CD14-positive monocyte (primary cell): Measurements from ENCODE around the gene VPS52. TPM values are rescaled to one million over a fixed set of nuclear protein-coding genes. Genes with fewer than 3 reads are reported as not detected.

Source experiments
- DNase-seq, 3 donors: peaks; one replicate each; pipeline ENCODE4 v3.0.0-alpha.2; 2011 to 2022
- H2AFZ ChIP-seq: 2 replicates; pipeline ENCODE4 v1.6.0; 2012; ENCODE audit warnings: mild to moderate bottlenecking, low read depth, low read length, inconsistent platforms; ENCODE audit not compliant: insufficient read depth, poor library complexity, severe bottlenecking
- H3K27ac ChIP-seq, 2 donors: 1 replicate in 1 of 2; 2 replicates in 1 of 2; pipeline ENCODE4 v1.5.1; 2012 to 2013; ENCODE audit warnings: low read length in 2 of 2, control low read depth in 1 of 2, inconsistent platforms in 1 of 2, low read depth in 1 of 2, mild to moderate bottlenecking in 1 of 2
- H3K27me3 ChIP-seq, 2 donors: one replicate each; pipeline versions ENCODE4 v1.6.0 to v1.6.1; 2011 to 2013; ENCODE audit warnings: low read length in 2 of 2; ENCODE audit not compliant: control insufficient read depth in 2 of 2, insufficient read depth in 2 of 2
- H3K36me3 ChIP-seq, 2 donors: replicated peaks in 1 of 2; 1 replicate in 1 of 2; 2 replicates in 1 of 2; pipeline versions ENCODE4 v1.5.1 to v1.6.1; 2012 to 2013; ENCODE audit warnings: low read length in 2 of 2, control low read depth in 1 of 2, inconsistent platforms in 1 of 2, mild to moderate bottlenecking in 1 of 2; ENCODE audit not compliant: insufficient read depth in 2 of 2, control insufficient read depth in 1 of 2
- H3K4me1 ChIP-seq, 2 donors: 1 replicate in 1 of 2; 2 replicates in 1 of 2; pipeline versions ENCODE4 v1.5.1 to v1.6.1; 2012 to 2013; ENCODE audit warnings: low read length in 2 of 2, control low read depth in 1 of 2, inconsistent platforms in 1 of 2, mild to moderate bottlenecking in 1 of 2, moderate library complexity in 1 of 2; ENCODE audit not compliant: insufficient read depth in 2 of 2, control insufficient read depth in 1 of 2
- H3K4me2 ChIP-seq: replicated peaks from 2 replicates; pipeline ENCODE3; 2012; ENCODE audit warnings: low read length, moderate library complexity, mild to moderate bottlenecking; ENCODE audit not compliant: poor library complexity, severe bottlenecking; ENCODE audit errors: extremely low read depth
- H3K4me3 ChIP-seq, 3 experiments: fragments of 200-600 bp in 1 of 3; sonication (generic) in 1 of 3; replicated peaks in 1 of 3; 1 replicate in 2 of 3; 2 replicates in 1 of 3; pipeline ENCODE4 v1.5.1; 2011 to 2013; ENCODE audit warnings: low read length in 3 of 3, mild to moderate bottlenecking in 3 of 3, control low read depth in 2 of 3, low read depth in 2 of 3, inconsistent platforms in 1 of 3, moderate library complexity in 1 of 3
- H3K79me2 ChIP-seq: 2 replicates; pipeline ENCODE4 v1.6.0; 2012; ENCODE audit warnings: mild to moderate bottlenecking, control low read depth, inconsistent platforms, low read length, moderate library complexity; ENCODE audit not compliant: insufficient read depth
- H3K9ac ChIP-seq: 2 replicates; pipeline ENCODE4 v1.6.0; 2017; ENCODE audit warnings: low read length, mild to moderate bottlenecking; ENCODE audit not compliant: insufficient read depth, poor library complexity, severe bottlenecking
- H3K9me3 ChIP-seq, 2 donors: replicated peaks in 1 of 2; 1 replicate in 1 of 2; 2 replicates in 1 of 2; pipeline versions ENCODE4 v1.5.1 to v1.6.1; 2012 to 2013; ENCODE audit warnings: low read length in 2 of 2, control low read depth in 1 of 2; ENCODE audit not compliant: control insufficient read depth in 1 of 2, insufficient read depth in 1 of 2
- H4K20me1 ChIP-seq: 2 replicates; pipeline ENCODE4 v1.6.0; 2012; ENCODE audit warnings: mild to moderate bottlenecking, low read length, control low read depth, moderate library complexity; ENCODE audit not compliant: insufficient read depth
- H3K27ac Mint-ChIP-seq, 7 donors: one replicate each; pipeline ENCODE4 v1.8.0; 2020; ENCODE audit warnings: mild to moderate bottlenecking in 7 of 7, mixed read lengths in 7 of 7, moderate library complexity in 6 of 7, inconsistent platforms in 2 of 7
- H3K27me3 Mint-ChIP-seq, 3 donors: one replicate each; pipeline ENCODE4 v1.8.0; 2021 to 2022; ENCODE audit warnings: low read depth in 3 of 3, mild to moderate bottlenecking in 3 of 3, mixed read lengths in 3 of 3, moderate library complexity in 3 of 3, inconsistent platforms in 1 of 3
- H3K36me3 Mint-ChIP-seq, 2 donors: one replicate each; pipeline ENCODE4 v1.8.0; 2020; ENCODE audit warnings: mixed read lengths in 2 of 2, inconsistent platforms in 1 of 2, mild to moderate bottlenecking in 1 of 2
- H3K4me1 Mint-ChIP-seq: one replicate; pipeline ENCODE4 v1.8.0; 2020; ENCODE audit warnings: mild to moderate bottlenecking, mixed read lengths
- H3K4me3 Mint-ChIP-seq, 2 donors: one replicate each; pipeline ENCODE4 v1.8.0; 2020; ENCODE audit warnings: mild to moderate bottlenecking in 2 of 2, mixed read lengths in 2 of 2, moderate library complexity in 1 of 2
- H3K9me3 Mint-ChIP-seq, 7 donors: one replicate each; pipeline ENCODE4 v1.8.0; 2020 to 2022; ENCODE audit warnings: mixed read lengths in 7 of 7, mild to moderate bottlenecking in 6 of 7, moderate library complexity in 6 of 7, inconsistent platforms in 2 of 7
- WGBS: methylation state at CpG from one replicate; pipeline ENCODE4 v1.1.5; 2013; ENCODE audit warnings: missing lambda C conversion rate; ENCODE audit not compliant: insufficient coverage; 5-methylcytosine and 5-hydroxymethylcytosine counted together
- intact Hi-C, 2 donors: fragments of 100-400 bp; cut with micrococcal nuclease; formaldehyde crosslinking; loops; one replicate each; pipeline versions ENCODE4 v1.15.0 to v1.15.1; 2023
- polyA plus RNA-seq, 3 donors: library from polyadenylated mRNA; depleted of rRNA in 1 of 3; unstranded in 2 of 3; stranded (reverse) in 1 of 3; fragments of 300-500 nt in 2 of 3; fragments of >200 nt in 1 of 3; fragmentation: Illumina TruSeq in 2 of 3; gene quantifications; 1 replicate in 2 of 3; 2 replicates in 1 of 3; pipeline ENCODE4 v1.2.3, GENCODE V29; 2012 to 2021
- TF ChIP-seq, protein P1 (sequence below): fragments of 200-600 bp; IDR thresholded peaks from one replicate; pipeline ENCODE4 v1.8.0; 2022; ENCODE audit warnings: antibody characterized with exemption, mild to moderate bottlenecking

Gene VPS52
- polyA plus RNA-seq, 3 donors, result 11.0 to 150 (median 14.5) TPM

DNA sequence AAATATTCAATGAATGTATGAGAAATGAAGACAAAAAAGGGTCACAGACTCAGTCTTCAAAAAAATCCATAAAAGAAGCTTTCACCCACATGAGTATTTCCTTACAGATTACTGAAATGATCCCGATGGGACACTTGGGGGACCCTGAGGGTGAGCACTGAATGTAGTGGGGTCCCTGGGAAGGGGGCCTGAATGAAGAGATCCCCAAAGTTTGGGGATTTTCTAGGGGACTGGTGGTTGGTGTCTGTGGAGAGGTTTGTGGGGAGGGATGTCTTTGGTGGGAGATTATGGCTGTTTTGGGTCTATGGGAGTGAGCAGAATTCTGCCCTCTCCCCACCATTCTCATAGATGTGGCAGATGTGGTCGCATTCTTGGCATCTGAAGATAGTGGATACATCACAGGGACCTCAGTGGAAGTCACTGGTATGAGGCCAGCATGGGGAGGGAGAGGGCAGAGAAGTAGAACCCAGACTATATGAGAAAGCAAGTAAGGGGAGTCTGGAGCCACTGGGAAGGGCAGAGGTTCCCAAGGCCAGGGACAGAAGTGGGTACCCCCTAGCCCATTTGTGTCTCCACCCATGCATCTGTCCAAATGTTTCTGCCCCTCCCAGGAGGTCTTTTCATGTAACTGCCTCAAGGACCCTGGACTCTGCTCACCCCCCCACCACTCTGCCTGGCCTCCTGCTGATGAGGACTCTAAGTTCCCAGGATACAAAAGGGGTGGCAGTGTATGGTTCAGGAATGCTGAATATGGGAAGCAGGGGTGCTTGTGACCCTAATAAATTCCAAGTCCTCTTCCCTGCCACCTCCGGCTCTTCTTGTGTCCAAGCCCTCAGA is 65.4 kb downstream of the VPS52 start:
- no peaks in the 10 kb centered on the region for H3K9me3 ChIP-seq
- Mint-ChIP-seq H3K4me1 (peaks cover 46% of the 10 kb centered on the region), H3K9me3 (peaks cover 0 to 3% (median 0%) of the 10 kb centered on the region in 7 donors), H3K36me3 (peaks cover 33 to 39% of the 10 kb centered on the region in 2 donors), H3K27ac (peak overlapping the region in 4 of 7 donors; percentile 2 to 58 (median 18)), H3K4me3 (no peak overlapping the region), H3K27me3 (peaks cover 0 to 13% (median 12%) of the 10 kb centered on the region in 3 donors)
- H3K4me3 ChIP-seq, result no peak overlapping the region
- peaks cover 20% of the 10 kb centered on the region for H3K79me2 ChIP-seq
- H3K9ac ChIP-seq, result no peak overlapping the region
- H3K27ac ChIP-seq, result no peak overlapping the region
- H4K20me1 ChIP-seq, result peaks cover 13% of the 10 kb centered on the region
- H3K4me1 ChIP-seq, result peaks cover 35 to 52% of the 10 kb centered on the region in 2 donors
- WGBS, result no CpG with 5 or more reads among the region's 3 CpGs
- H3K27me3 ChIP-seq, result no peaks in the 10 kb centered on the region
- H3K4me2 ChIP-seq, result no peak overlapping the region
- H3K36me3 ChIP-seq, result peaks cover 30 to 38% of the 10 kb centered on the region in 2 donors
- TF ChIP-seq, protein P1, sequence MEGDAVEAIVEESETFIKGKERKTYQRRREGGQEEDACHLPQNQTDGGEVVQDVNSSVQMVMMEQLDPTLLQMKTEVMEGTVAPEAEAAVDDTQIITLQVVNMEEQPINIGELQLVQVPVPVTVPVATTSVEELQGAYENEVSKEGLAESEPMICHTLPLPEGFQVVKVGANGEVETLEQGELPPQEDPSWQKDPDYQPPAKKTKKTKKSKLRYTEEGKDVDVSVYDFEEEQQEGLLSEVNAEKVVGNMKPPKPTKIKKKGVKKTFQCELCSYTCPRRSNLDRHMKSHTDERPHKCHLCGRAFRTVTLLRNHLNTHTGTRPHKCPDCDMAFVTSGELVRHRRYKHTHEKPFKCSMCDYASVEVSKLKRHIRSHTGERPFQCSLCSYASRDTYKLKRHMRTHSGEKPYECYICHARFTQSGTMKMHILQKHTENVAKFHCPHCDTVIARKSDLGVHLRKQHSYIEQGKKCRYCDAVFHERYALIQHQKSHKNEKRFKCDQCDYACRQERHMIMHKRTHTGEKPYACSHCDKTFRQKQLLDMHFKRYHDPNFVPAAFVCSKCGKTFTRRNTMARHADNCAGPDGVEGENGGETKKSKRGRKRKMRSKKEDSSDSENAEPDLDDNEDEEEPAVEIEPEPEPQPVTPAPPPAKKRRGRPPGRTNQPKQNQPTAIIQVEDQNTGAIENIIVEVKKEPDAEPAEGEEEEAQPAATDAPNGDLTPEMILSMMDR, result no peak
- DNase-seq, result no peak
- intact Hi-C loops, result loop anchor here in 1 of 2 donors (10.0 kb wide), 1 partner anchor 209 kb away; the partner anchor contains the start of genes CUTA and PHF1
- H2AFZ ChIP-seq, result no peak overlapping the region

DNA sequence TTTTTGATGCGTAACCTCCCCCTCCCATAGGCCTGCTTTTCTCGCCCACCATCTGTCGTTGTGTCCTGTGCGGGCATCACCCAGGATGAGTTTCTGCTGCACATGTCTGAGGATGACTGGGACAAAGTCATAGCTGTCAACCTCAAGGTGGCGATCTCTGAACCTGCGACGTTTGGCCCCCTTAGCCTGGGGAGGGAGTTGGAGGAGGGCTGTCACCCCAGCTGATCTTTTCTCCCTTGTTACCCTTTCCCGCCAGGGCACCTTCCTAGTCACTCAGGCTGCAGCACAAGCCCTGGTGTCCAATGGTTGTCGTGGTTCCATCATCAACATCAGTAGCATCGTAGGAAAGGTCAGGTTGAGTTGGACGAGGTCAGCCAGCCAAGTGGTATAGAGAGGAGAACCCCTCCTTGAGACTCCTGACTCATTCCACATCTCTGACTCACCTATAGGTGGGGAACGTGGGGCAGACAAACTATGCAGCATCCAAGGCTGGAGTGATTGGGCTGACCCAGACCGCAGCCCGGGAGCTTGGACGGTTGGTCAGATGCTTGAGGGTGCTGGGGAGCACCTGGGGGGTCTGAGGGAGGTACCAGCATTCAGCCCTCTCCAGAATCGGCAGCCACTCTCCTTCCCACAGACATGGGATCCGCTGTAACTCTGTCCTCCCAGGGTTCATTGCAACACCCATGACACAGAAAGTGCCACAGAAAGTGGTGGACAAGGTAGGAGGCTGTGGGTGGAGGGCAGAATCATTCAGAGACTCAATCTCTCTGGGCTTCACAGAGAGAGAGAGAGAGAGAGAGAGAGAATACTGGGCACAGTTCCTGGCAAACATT is 66.3 kb downstream of the VPS52 start:
- intact Hi-C loops, result loop anchor here in 1 of 2 donors (10.0 kb wide), 1 partner anchor 209 kb away; the partner anchor contains the start of genes CUTA and PHF1
- peaks cover 51% of the 10 kb centered on the region for H3K4me1 Mint-ChIP-seq
- no peaks in the 10 kb centered on the region for H3K27me3 ChIP-seq
- H3K9ac ChIP-seq, result peak overlapping the region; percentile 56
- peaks cover 0 to 13% (median 12%) of the 10 kb centered on the region in 3 donors for H3K27me3 Mint-ChIP-seq
- H3K9me3 ChIP-seq, result no peaks in the 10 kb centered on the region
- peaks cover 27 to 31% of the 10 kb centered on the region in 2 donors for H3K36me3 ChIP-seq
- H3K27ac ChIP-seq, result no peak overlapping the region
- peaks cover 29 to 35% of the 10 kb centered on the region in 2 donors for H3K36me3 Mint-ChIP-seq
- peak overlapping the region; percentile 84 for H2AFZ ChIP-seq
- peaks cover 13% of the 10 kb centered on the region for H4K20me1 ChIP-seq
- TF ChIP-seq, protein P1, result no peak
- H3K9me3 Mint-ChIP-seq, result peaks cover 0 to 3% (median 0%) of the 10 kb centered on the region in 7 donors
- peak in 1 of 3 donors; percentile 62 for DNase-seq
- peak overlapping the region; percentile 90 for H3K4me2 ChIP-seq
- no CpG with 5 or more reads among the region's 17 CpGs for WGBS
- peaks cover 27% of the 10 kb centered on the region for H3K79me2 ChIP-seq
- peak overlapping the region in 5 of 7 donors; percentile 12 to 77 (median 66) for H3K27ac Mint-ChIP-seq
- peak overlapping the region; percentile 62 to 84 (median 74) for H3K4me3 ChIP-seq
- H3K4me3 Mint-ChIP-seq, result peak overlapping the region; percentile 83 to 90
- peaks cover 38 to 56% of the 10 kb centered on the region in 2 donors for H3K4me1 ChIP-seq
